ENCODE results near the gene HS3ST2. TPM values are rescaled to one million over a fixed set of nuclear protein-coding genes. Genes with fewer than 3 reads are reported as not detected.

The HS3ST2 gene
- total and polyA plus RNA-seq, 2 experiments from 2014 or later: 1.4 to 3.2 TPM

DNA sequence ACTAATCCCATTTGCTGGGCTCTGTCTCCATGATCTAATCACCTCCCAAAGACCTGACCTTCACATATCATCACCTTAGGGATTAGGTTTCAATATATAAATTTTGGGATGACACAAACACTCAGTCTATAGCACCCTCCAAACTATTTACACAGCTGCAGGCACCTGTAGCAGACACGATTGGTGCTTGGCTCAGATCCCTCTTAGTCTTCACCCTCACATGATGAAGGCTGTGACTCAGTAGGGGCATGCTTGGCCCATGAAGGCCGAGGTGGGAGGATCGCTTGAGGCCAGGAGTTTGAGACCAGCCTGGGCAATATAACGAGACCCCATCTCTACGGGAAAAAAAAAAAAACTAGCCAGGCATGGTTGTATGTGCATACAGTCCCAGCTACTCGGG, 73.5 kb downstream of the HS3ST2 start:
- Histone ChIP-seq H3K36me3 (ENCODE audit: insufficient read depth) (no peaks in the 10 kb centered on the region), H3K4me2 (no peak overlapping the region), H3K9me2 (ENCODE audit: insufficient read depth) (no peaks in the 10 kb centered on the region), H2AFZ (no peak overlapping the region), H3K79me2 (replicated peaks; ENCODE audit: insufficient read depth) (no peaks in the 10 kb centered on the region), H4K20me1 (replicated peaks; ENCODE audit: insufficient read depth) (no peaks in the 10 kb centered on the region; the same call in 1 of the 2 replicates), H3K4me3 (no peak overlapping the region), H3K27ac (ENCODE audit: low read depth) (no peak overlapping the region), H3F3A (replicated peaks; ENCODE audit: low read depth) (no peaks in the 10 kb centered on the region), H3K4me1 (ENCODE audit: insufficient read depth) (peaks cover 7% of the 10 kb centered on the region; the same call in 1 of the 2 replicates), H3K27me3 (ENCODE audit: insufficient read depth) (no peaks in the 10 kb centered on the region)
- Mint-ChIP-seq H3K27ac (no peak overlapping the region), H3K4me1 (peaks cover 20% of the 10 kb centered on the region), H3K9me3 (no peaks in the 10 kb centered on the region), H3K4me3 (no peak overlapping the region), H3K36me3 (ENCODE audit: low read depth) (no peaks in the 10 kb centered on the region), H3K27me3 (ENCODE audit: insufficient read depth, low read depth, poor library complexity) (peaks cover 7% of the 10 kb centered on the region)
- TF ChIP-seq CREB1 (CRISPR knock-in tag; IDR thresholded peaks at IDR 0.05; ENCODE audit: low read depth) (no peak), POLR2AphosphoS5 (IDR thresholded peaks at IDR 0.05; ENCODE audit: low read depth) (no peak), STAT1 (IDR thresholded peaks at IDR 0.05; ENCODE audit: unreplicated experiment) (no peak), ZNF114 (CRISPR knock-in tag; IDR thresholded peaks at IDR 0.05) (no peak), EZH2 (IDR thresholded peaks at IDR 0.05; ENCODE audit: low read depth, unreplicated experiment) (no peak), EZH2phosphoT487 (IDR thresholded peaks at IDR 0.05; ENCODE audit: unreplicated experiment) (no peak), NANOG (IDR thresholded peaks at IDR 0.05; ENCODE audit: borderline replicate concordance) (no peak), JUNB (IDR thresholded peaks at IDR 0.05; ENCODE audit: unreplicated experiment) (no peak), ZNF331 (CRISPR knock-in tag; IDR thresholded peaks at IDR 0.05; ENCODE audit: low read depth) (no peak)
- TF ChIP-seq, protein P1, sequence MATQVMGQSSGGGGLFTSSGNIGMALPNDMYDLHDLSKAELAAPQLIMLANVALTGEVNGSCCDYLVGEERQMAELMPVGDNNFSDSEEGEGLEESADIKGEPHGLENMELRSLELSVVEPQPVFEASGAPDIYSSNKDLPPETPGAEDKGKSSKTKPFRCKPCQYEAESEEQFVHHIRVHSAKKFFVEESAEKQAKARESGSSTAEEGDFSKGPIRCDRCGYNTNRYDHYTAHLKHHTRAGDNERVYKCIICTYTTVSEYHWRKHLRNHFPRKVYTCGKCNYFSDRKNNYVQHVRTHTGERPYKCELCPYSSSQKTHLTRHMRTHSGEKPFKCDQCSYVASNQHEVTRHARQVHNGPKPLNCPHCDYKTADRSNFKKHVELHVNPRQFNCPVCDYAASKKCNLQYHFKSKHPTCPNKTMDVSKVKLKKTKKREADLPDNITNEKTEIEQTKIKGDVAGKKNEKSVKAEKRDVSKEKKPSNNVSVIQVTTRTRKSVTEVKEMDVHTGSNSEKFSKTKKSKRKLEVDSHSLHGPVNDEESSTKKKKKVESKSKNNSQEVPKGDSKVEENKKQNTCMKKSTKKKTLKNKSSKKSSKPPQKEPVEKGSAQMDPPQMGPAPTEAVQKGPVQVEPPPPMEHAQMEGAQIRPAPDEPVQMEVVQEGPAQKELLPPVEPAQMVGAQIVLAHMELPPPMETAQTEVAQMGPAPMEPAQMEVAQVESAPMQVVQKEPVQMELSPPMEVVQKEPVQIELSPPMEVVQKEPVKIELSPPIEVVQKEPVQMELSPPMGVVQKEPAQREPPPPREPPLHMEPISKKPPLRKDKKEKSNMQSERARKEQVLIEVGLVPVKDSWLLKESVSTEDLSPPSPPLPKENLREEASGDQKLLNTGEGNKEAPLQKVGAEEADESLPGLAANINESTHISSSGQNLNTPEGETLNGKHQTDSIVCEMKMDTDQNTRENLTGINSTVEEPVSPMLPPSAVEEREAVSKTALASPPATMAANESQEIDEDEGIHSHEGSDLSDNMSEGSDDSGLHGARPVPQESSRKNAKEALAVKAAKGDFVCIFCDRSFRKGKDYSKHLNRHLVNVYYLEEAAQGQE (IDR thresholded peaks at IDR 0.05; ENCODE audit: unreplicated experiment): no peak
- TF ChIP-seq, protein P2, sequence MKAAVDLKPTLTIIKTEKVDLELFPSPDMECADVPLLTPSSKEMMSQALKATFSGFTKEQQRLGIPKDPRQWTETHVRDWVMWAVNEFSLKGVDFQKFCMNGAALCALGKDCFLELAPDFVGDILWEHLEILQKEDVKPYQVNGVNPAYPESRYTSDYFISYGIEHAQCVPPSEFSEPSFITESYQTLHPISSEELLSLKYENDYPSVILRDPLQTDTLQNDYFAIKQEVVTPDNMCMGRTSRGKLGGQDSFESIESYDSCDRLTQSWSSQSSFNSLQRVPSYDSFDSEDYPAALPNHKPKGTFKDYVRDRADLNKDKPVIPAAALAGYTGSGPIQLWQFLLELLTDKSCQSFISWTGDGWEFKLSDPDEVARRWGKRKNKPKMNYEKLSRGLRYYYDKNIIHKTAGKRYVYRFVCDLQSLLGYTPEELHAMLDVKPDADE (IDR thresholded peaks at IDR 0.05): no peak
- TF ChIP-seq, protein P3, sequence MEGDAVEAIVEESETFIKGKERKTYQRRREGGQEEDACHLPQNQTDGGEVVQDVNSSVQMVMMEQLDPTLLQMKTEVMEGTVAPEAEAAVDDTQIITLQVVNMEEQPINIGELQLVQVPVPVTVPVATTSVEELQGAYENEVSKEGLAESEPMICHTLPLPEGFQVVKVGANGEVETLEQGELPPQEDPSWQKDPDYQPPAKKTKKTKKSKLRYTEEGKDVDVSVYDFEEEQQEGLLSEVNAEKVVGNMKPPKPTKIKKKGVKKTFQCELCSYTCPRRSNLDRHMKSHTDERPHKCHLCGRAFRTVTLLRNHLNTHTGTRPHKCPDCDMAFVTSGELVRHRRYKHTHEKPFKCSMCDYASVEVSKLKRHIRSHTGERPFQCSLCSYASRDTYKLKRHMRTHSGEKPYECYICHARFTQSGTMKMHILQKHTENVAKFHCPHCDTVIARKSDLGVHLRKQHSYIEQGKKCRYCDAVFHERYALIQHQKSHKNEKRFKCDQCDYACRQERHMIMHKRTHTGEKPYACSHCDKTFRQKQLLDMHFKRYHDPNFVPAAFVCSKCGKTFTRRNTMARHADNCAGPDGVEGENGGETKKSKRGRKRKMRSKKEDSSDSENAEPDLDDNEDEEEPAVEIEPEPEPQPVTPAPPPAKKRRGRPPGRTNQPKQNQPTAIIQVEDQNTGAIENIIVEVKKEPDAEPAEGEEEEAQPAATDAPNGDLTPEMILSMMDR (conservative IDR thresholded peaks at IDR 0.05; ENCODE audit: low read depth in 2 of 2): no peak
- TF ChIP-seq, protein P4, sequence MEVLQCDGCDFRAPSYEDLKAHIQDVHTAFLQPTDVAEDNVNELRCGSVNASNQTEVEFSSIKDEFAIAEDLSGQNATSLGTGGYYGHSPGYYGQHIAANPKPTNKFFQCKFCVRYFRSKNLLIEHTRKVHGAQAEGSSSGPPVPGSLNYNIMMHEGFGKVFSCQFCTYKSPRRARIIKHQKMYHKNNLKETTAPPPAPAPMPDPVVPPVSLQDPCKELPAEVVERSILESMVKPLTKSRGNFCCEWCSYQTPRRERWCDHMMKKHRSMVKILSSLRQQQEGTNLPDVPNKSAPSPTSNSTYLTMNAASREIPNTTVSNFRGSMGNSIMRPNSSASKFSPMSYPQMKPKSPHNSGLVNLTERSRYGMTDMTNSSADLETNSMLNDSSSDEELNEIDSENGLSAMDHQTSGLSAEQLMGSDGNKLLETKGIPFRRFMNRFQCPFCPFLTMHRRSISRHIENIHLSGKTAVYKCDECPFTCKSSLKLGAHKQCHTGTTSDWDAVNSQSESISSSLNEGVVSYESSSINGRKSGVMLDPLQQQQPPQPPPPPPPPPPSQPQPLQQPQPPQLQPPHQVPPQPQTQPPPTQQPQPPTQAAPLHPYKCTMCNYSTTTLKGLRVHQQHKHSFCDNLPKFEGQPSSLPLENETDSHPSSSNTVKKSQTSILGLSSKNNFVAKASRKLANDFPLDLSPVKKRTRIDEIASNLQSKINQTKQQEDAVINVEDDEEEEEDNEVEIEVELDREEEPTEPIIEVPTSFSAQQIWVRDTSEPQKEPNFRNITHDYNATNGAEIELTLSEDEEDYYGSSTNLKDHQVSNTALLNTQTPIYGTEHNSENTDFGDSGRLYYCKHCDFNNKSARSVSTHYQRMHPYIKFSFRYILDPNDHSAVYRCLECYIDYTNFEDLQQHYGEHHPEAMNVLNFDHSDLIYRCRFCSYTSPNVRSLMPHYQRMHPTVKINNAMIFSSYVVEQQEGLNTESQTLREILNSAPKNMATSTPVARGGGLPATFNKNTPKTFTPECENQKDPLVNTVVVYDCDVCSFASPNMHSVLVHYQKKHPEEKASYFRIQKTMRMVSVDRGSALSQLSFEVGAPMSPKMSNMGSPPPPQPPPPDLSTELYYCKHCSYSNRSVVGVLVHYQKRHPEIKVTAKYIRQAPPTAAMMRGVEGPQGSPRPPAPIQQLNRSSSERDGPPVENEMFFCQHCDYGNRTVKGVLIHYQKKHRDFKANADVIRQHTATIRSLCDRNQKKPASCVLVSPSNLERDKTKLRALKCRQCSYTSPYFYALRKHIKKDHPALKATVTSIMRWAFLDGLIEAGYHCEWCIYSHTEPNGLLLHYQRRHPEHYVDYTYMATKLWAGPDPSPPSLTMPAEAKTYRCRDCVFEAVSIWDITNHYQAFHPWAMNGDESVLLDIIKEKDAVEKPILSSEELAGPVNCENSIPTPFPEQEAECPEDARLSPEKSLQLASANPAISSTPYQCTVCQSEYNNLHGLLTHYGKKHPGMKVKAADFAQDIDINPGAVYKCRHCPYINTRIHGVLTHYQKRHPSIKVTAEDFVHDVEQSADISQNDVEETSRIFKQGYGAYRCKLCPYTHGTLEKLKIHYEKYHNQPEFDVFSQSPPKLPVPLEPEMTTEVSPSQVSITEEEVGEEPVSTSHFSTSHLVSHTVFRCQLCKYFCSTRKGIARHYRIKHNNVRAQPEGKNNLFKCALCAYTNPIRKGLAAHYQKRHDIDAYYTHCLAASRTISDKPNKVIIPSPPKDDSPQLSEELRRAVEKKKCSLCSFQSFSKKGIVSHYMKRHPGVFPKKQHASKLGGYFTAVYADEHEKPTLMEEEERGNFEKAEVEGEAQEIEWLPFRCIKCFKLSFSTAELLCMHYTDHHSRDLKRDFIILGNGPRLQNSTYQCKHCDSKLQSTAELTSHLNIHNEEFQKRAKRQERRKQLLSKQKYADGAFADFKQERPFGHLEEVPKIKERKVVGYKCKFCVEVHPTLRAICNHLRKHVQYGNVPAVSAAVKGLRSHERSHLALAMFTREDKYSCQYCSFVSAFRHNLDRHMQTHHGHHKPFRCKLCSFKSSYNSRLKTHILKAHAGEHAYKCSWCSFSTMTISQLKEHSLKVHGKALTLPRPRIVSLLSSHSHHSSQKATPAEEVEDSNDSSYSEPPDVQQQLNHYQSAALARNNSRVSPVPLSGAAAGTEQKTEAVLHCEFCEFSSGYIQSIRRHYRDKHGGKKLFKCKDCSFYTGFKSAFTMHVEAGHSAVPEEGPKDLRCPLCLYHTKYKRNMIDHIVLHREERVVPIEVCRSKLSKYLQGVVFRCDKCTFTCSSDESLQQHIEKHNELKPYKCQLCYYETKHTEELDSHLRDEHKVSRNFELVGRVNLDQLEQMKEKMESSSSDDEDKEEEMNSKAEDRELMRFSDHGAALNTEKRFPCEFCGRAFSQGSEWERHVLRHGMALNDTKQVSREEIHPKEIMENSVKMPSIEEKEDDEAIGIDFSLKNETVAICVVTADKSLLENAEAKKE (CRISPR knock-in tag; IDR thresholded peaks at IDR 0.05): no peak
- no peak for ATAC-seq
- no peak for DNase-seq (ENCODE audit: low spot score)

Data from GM23338 (cell line).